ENCODE data around the gene NTRK1.
A peak's percentile ranks its signal among the peaks of the same experiment; 100 is the strongest.

NTRK1 gene

GRCh38 chr1:156913809-156914387 is 53.2 kb downstream of the NTRK1 start:
- no peak for DNase-seq (ENCODE audit: low read depth in 2 of 2)
- TF ChIP-seq CTCF (IDR thresholded peaks at IDR 0.05; ENCODE audit: low read depth, low read length), result no peak
- no peak overlapping the region for H3K4me3 ChIP-seq (replicated peaks in 1 of 2; ENCODE audit: low read depth in 2 of 2, low read length in 2 of 2)

GRCh38 chr1:156914440-156914856 is 53.8 kb downstream of the NTRK1 start:
- no peak overlapping the region for H3K4me3 ChIP-seq (replicated peaks in 1 of 2; ENCODE audit: low read depth in 2 of 2, low read length in 2 of 2)
- no peak for TF ChIP-seq CTCF (IDR thresholded peaks at IDR 0.05; ENCODE audit: low read depth, low read length)
- DNase-seq (ENCODE audit: low read depth in 2 of 2), result peak; percentile 40 to 67

GRCh38 chr1:156920233-156921052 is 59.8 kb downstream of the NTRK1 start, which contains the start of gene LRRC71:
Gene LRRC71, plus strand, starts transcription at chr1:156920632. Its CDS starts 172 bp downstream, at chr1:156920804.
- peak; percentile 76 for TF ChIP-seq CTCF (IDR thresholded peaks at IDR 0.05; ENCODE audit: low read depth, low read length)
- DNase-seq (ENCODE audit: low read depth in 2 of 2), result peak; percentile 82 to 84
- peak within 1 kb of the TSS; percentile 28 to 38 for H3K4me3 ChIP-seq (replicated peaks in 1 of 2; ENCODE audit: low read depth in 2 of 2, low read length in 2 of 2)

- no peak for DNase-seq (ENCODE audit: low read depth in 2 of 2)
- H3K4me3 ChIP-seq (replicated peaks in 1 of 2; ENCODE audit: low read depth in 2 of 2, low read length in 2 of 2), result peak overlapping the region in 1 of 2 donors; percentile 38
- TF ChIP-seq CTCF (IDR thresholded peaks at IDR 0.05; ENCODE audit: low read depth, low read length), result no peak
Observed at GRCh38 chr1:156921053-156921529, 60.4 kb downstream of the NTRK1 start.

GRCh38 chr1:156922986-156923669 is 62.5 kb downstream of the NTRK1 start:
- no peak for TF ChIP-seq CTCF (IDR thresholded peaks at IDR 0.05; ENCODE audit: low read depth, low read length)
- no peak for DNase-seq (ENCODE audit: low read depth in 2 of 2)
- H3K4me3 ChIP-seq (replicated peaks in 1 of 2; ENCODE audit: low read depth in 2 of 2, low read length in 2 of 2), result no peak overlapping the region

- peak overlapping the region in 1 of 2 donors; percentile 3 for H3K4me3 ChIP-seq (replicated peaks in 1 of 2; ENCODE audit: low read depth in 2 of 2, low read length in 2 of 2)
- no peak for DNase-seq (ENCODE audit: low read depth in 2 of 2)
- TF ChIP-seq CTCF (IDR thresholded peaks at IDR 0.05; ENCODE audit: low read depth, low read length), result no peak
Observed at GRCh38 chr1:156923670-156924477, 63.2 kb downstream of the NTRK1 start.

All from cardiac fibroblast (primary cell).